ENCODE results near the gene ADD1. TPM values are rescaled to one million over a fixed set of nuclear protein-coding genes. Genes with fewer than 3 reads are reported as not detected.

The ADD1 gene
- total RNA-seq, 1 experiment from 2014 or later: 163 TPM

DNA sequence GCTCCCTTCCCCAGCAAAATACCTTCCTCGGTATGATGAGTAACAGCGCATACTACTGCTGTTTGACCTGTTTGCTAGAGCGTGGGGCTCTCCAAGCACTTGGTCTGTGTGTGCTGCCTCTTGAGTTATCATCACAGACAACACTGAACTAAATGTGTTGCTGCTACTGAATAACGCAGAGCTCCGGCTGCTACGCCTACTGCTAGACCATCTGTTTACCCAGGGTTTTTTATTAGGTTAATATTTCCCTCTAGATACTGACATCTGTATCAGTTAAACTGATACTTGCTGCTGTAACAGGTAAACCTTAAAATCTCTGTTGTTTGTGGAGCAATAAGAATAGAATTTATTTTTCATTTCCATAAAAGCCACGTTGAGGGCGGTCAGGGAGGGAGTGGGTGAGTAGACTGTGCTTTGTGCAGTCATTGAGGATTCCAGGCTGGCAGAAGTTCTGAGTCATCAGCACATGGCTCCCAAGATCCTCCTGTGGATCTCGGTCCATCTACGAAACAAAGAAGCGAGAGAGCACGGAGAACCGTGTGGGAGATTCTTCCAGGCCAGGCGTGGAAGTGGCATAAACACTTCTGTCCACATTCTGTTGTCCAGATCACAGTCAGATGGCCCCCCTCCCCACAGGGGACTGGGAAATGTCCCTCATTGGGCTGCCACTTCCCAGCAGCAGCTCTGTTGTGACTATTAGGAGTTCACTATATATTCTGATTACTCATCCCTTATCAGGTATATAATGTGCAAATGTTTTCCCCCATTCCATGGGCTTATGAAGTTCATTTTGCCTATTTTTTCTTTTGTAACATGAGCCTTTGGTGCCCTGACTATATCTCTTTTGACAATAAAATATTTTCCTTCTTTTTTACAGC, 133.8 kb downstream of the ADD1 start:
- no peaks in the 10 kb centered on the region for H3K79me1 ChIP-seq (ENCODE audit: insufficient read depth, low read depth, low read length, poor library complexity, severe bottlenecking)
- no peak overlapping the region for H3K18ac ChIP-seq (ENCODE audit: insufficient read length, low read depth, low read length)
- TF ChIP-seq, protein P1, sequence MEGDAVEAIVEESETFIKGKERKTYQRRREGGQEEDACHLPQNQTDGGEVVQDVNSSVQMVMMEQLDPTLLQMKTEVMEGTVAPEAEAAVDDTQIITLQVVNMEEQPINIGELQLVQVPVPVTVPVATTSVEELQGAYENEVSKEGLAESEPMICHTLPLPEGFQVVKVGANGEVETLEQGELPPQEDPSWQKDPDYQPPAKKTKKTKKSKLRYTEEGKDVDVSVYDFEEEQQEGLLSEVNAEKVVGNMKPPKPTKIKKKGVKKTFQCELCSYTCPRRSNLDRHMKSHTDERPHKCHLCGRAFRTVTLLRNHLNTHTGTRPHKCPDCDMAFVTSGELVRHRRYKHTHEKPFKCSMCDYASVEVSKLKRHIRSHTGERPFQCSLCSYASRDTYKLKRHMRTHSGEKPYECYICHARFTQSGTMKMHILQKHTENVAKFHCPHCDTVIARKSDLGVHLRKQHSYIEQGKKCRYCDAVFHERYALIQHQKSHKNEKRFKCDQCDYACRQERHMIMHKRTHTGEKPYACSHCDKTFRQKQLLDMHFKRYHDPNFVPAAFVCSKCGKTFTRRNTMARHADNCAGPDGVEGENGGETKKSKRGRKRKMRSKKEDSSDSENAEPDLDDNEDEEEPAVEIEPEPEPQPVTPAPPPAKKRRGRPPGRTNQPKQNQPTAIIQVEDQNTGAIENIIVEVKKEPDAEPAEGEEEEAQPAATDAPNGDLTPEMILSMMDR (conservative IDR thresholded peaks at IDR 0.05): no peak
- H3K4me2 ChIP-seq (ENCODE audit: insufficient read depth, insufficient read length, low read length): no peak overlapping the region
- no CpG with 5 or more reads among the region's 14 CpGs for WGBS (ENCODE audit: extremely low coverage, insufficient read length, low lambda C conversion rate)
- no peak overlapping the region for H4K5ac ChIP-seq (ENCODE audit: insufficient read length, low read depth, low read length)
- no peak overlapping the region for H2BK120ac ChIP-seq (ENCODE audit: low read depth, low read length, poor library complexity, severe bottlenecking)
- H3K4ac ChIP-seq (ENCODE audit: low read depth, low read length): no peak overlapping the region
- no peak overlapping the region for H2BK15ac ChIP-seq (ENCODE audit: low read depth, low read length)
- H2BK5ac ChIP-seq (ENCODE audit: insufficient read length, low read length): no peak overlapping the region
- Mint-ChIP-seq H3K27ac (no peak overlapping the region), H3K4me3 (no peak overlapping the region), H3K36me3 (ENCODE audit: insufficient read depth in 1 of 3, low read depth in 3 of 3) (peaks cover 0 to 2% (median 0%) of the 10 kb centered on the region in 3 experiments; a peak in 1 of 7 replicates), H3K4me1 (peaks cover 2 to 5% of the 10 kb centered on the region in 2 experiments; a peak in 2 of 4 replicates), H3K9me3 (peaks cover 7 to 11% of the 10 kb centered on the region in 2 experiments; a peak in 4 of 5 replicates), H3K27me3 (ENCODE audit: low read depth) (peaks cover 5% of the 10 kb centered on the region)
- H3K23me2 ChIP-seq (ENCODE audit: insufficient read length, low read depth, low read length, poor library complexity, severe bottlenecking): no peaks in the 10 kb centered on the region
- H2AK5ac ChIP-seq (ENCODE audit: insufficient read length, low read length): no peak overlapping the region
- H3T11ph ChIP-seq (ENCODE audit: low read length): no peak overlapping the region
- no peak overlapping the region for H2BK20ac ChIP-seq (ENCODE audit: low read depth, low read length, poor library complexity, severe bottlenecking)
- no peaks in the 10 kb centered on the region for H4K20me1 ChIP-seq (ENCODE audit: control insufficient read depth, insufficient read depth, insufficient read length)
- no peak overlapping the region for H3K14ac ChIP-seq (ENCODE audit: insufficient read depth, low read length)
- no peak overlapping the region for H3K27ac ChIP-seq (ENCODE audit: insufficient read length, low read depth, low read length)
- H4K8ac ChIP-seq (replicated peaks; ENCODE audit: insufficient read length, low read depth, low read length): peak overlapping the region; percentile 27
- no peak overlapping the region for H2AFZ ChIP-seq (ENCODE audit: low read length)
- no peak overlapping the region for H4K91ac ChIP-seq (ENCODE audit: insufficient read length, low read depth, low read length)
- H3K27me3 ChIP-seq (ENCODE audit: insufficient read depth, low read length): no peaks in the 10 kb centered on the region
- H2BK12ac ChIP-seq (ENCODE audit: insufficient read length, low read depth, low read length): no peak overlapping the region
- no peak overlapping the region for H3K9ac ChIP-seq (ENCODE audit: extremely low read depth, insufficient read length, low read length)
- H3K79me2 ChIP-seq (ENCODE audit: insufficient read depth, low read length): no peaks in the 10 kb centered on the region
- DNase-seq: no peak
- no peak overlapping the region for H3K56ac ChIP-seq (ENCODE audit: insufficient read length, low read depth, low read length)
- peaks cover 8% of the 10 kb centered on the region for H3K9me3 ChIP-seq (ENCODE audit: control insufficient read depth, low read depth, low read length)
- H3K23ac ChIP-seq (ENCODE audit: insufficient read length, low read depth, low read length): no peak overlapping the region
- H3K4me1 ChIP-seq (ENCODE audit: insufficient read depth, low read length): no peaks in the 10 kb centered on the region

Other genes starting within 250 kb of the ADD1 start
- gene TNIP2, start 87.5 kb upstream of the ADD1 start, total RNA-seq (2021): 42.2 and 44.7 TPM in 2 replicates
- 34.1 and 37.6 TPM in 2 replicates for gene SH3BP2, start 50.8 kb upstream of the ADD1 start, total RNA-seq (2021)
- gene NOP14, start 119.6 kb downstream of the ADD1 start, total RNA-seq (2021): 50.1 and 50.3 TPM in 2 replicates
- 4.3 and 4.8 TPM in 2 replicates for gene GRK4, start 119.7 kb downstream of the ADD1 start, total RNA-seq (2021)
- gene HTT-AS, start 230.7 kb downstream of the ADD1 start, total RNA-seq (2021): not detected in 2 replicates
- gene HTT, start 230.8 kb downstream of the ADD1 start, total RNA-seq (2021): 60.9 and 64.4 TPM in 2 replicates